Transverse colon (tissue), 4 donors: ENCODE measurements around the gene DOK7. TPM values are rescaled to one million over a fixed set of nuclear protein-coding genes. Genes with fewer than 3 reads are reported as not detected.

Source experiments
- DNase-seq: peaks from one replicate; pipeline ENCODE4 v3.0.0-alpha.2; 2019
- H3K27ac ChIP-seq, 4 donors: fragments of 200-600 bp; sonication (generic); 2 replicates each; pipeline ENCODE4 v1.5.1; 2016 to 2018; ENCODE audit warnings: inconsistent platforms in 4 of 4
- H3K27me3 ChIP-seq: fragments of 200-600 bp; sonication (generic); 2 replicates; pipeline ENCODE4 v1.5.1; 2017; ENCODE audit warnings: inconsistent platforms
- H3K36me3 ChIP-seq, 4 donors: fragments of 200-600 bp; sonication (generic); 2 replicates each; pipeline ENCODE4 v1.5.1; 2017 to 2019; ENCODE audit warnings: inconsistent platforms in 4 of 4
- H3K4me1 ChIP-seq, 4 donors: fragments of 200-600 bp; sonication (generic); 2 replicates each; pipeline ENCODE4 v1.5.1; 2017 to 2020; ENCODE audit warnings: inconsistent platforms in 4 of 4
- H3K4me3 ChIP-seq, 4 donors: fragments of 200-600 bp; sonication (generic); 1 replicate in 1 of 4; 2 replicates in 3 of 4; pipeline versions ENCODE4 v1.5.1 to v1.6.1; 2017 to 2019; ENCODE audit warnings: inconsistent platforms in 4 of 4
- H3K9me3 ChIP-seq, 2 donors: fragments of 200-600 bp; sonication (generic); 2 replicates each; pipeline ENCODE4 v1.5.1; 2017 to 2019; ENCODE audit warnings: inconsistent platforms in 2 of 2
- CTCF ChIP-seq, 5 experiments: fragments of 200-600 bp in 3 of 5; fragments of 450-650 bp in 2 of 5; sonication (generic) in 3 of 5; IDR thresholded peaks; 1 replicate in 2 of 5; 2 replicates in 3 of 5; pipeline ENCODE4 v1.5.1; 2016 to 2017; ENCODE audit warnings: antibody characterized with exemption in 5 of 5, inconsistent platforms in 3 of 5, mild to moderate bottlenecking in 2 of 5, moderate library complexity in 1 of 5
- EP300 ChIP-seq: sonication (generic); formaldehyde crosslinking; IDR thresholded peaks from one replicate; pipeline ENCODE4 v1.6.1; 2017; ENCODE audit warnings: antibody characterized with exemption, low read depth
- POLR2A ChIP-seq: fragments of 450-650 bp; IDR thresholded peaks from one replicate; pipeline ENCODE4 v1.6.1; 2016; ENCODE audit warnings: antibody characterized with exemption, mild to moderate bottlenecking, moderate library complexity
- POLR2AphosphoS5 ChIP-seq, 3 donors: sonication (generic); formaldehyde crosslinking; IDR thresholded peaks; one replicate each; pipeline ENCODE4 v1.6.1; 2016; ENCODE audit warnings: antibody characterized with exemption in 3 of 3
- WGBS, 2 donors: methylation state at CpG; one replicate each; pipeline ENCODE4 v1.1.5; 2018; ENCODE audit warnings: low coverage in 1 of 2; 5-methylcytosine and 5-hydroxymethylcytosine counted together
- in situ Hi-C, 4 donors: fragments of 200-750 bp; cut with MboI; loops; one replicate each; pipeline versions ENCODE4 v1.15.0 to v1.15.1; 2017; ENCODE audit warnings: low sequenced_read_pairs in 3 of 4, low pct_ligation_motif_present in 1 of 4, low pct_unique_long_range_greater_than_20kb in 1 of 4
- intact Hi-C: fragments of 100-400 bp; cut with DNase I; formaldehyde crosslinking; loops from one replicate; pipeline ENCODE4 v1.15.1; 2023; ENCODE audit warnings: low total_unique reads
- total RNA-seq, 4 donors: library from RNA; depleted of rRNA; stranded (reverse); fragments of >200 nt; gene quantifications; one replicate each; pipeline ENCODE4 v1.1.0, GENCODE V29; 2016

Gene DOK7
- total RNA-seq, 4 donors from 2014 or later, result 0.27 to 0.95 TPM; not detected in 2

- in situ Hi-C loops (no loop called here), intact Hi-C loops (no loop called here)
- Histone ChIP-seq H3K4me3 (no peak overlapping the region), H3K4me1 (no peaks in the 10 kb centered on the region), H3K9me3 (no peaks in the 10 kb centered on the region), H3K36me3 (peaks cover 0 to 8% (median 0%) of the 10 kb centered on the region in 4 donors), H3K27ac (no peak overlapping the region), H3K27me3 (peaks cover 10% of the 10 kb centered on the region)
- no peak for TF ChIP-seq CTCF (IDR thresholded peaks at IDR 0.05)
- TF ChIP-seq POLR2AphosphoS5 (IDR thresholded peaks at IDR 0.05), result no peak
- TF ChIP-seq POLR2A, result no peak
- no peak for TF ChIP-seq EP300
- WGBS, 2 donors, result 86% methylated on average over 28 of the region's 29 CpGs; no CpG with 5 or more reads in 1 of the 2 donors
- no peak for DNase-seq
Observed at GRCh38 chr4:3500634-3501101, 37.6 kb downstream of the DOK7 start.

DNA sequence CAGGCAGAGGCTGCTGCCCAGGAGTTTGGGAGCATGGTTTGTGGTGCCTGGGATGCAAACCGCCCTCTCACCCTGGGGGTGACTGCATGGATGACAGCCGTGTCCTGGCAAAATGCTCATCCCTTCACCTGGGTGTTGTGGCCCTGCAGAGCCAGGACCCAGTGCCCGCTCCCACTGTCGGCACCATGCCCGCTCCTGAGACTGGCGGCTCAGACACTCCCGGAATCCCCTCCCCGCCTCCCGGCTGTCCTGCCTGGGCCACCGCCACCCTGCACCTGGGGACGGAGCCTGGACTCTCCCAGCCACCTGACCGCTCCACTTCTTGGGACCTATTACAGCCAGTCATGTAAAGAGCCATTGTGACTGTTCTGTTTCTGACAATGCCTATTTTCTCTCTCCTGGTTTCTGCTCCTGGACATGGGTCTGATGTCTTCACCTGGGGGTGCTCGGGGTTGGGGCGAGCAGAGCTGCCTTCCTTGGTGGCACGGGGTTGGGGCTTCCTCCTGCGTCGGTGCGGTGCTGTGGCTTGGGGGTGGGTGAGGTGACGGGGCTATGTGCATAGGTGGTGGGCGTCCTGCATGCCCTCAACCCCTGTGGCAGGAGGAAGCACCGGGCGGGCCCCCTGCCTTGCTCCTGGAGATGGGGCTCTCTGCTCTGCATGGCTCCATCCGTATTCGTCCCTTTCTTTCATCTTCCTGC is 38.2 kb downstream of the DOK7 start:
- in situ Hi-C loops (no loop called here), intact Hi-C loops (no loop called here)
- Histone ChIP-seq H3K9me3 (no peaks in the 10 kb centered on the region), H3K4me1 (no peaks in the 10 kb centered on the region), H3K27ac (no peak overlapping the region), H3K4me3 (no peak overlapping the region), H3K36me3 (peaks cover 0 to 11% (median 0%) of the 10 kb centered on the region in 4 donors), H3K27me3 (peaks cover 4% of the 10 kb centered on the region)
- DNase-seq, result no peak
- 94% methylated on average over 23 of the region's 24 CpGs; no CpG with 5 or more reads in 1 of the 2 donors for WGBS, 2 donors
- TF ChIP-seq POLR2AphosphoS5 (IDR thresholded peaks at IDR 0.05) (no peak), EP300 (no peak), CTCF (IDR thresholded peaks at IDR 0.05) (no peak), POLR2A (no peak)

GRCh38 chr4:3501825-3502425 is 38.8 kb downstream of the DOK7 start:
- 94% methylated on average over 17 of the region's 19 CpGs; no CpG with 5 or more reads in 1 of the 2 donors for WGBS, 2 donors
- TF ChIP-seq POLR2A (no peak), EP300 (no peak), CTCF (IDR thresholded peaks at IDR 0.05) (no peak), POLR2AphosphoS5 (IDR thresholded peaks at IDR 0.05) (no peak)
- in situ Hi-C loops, result no loop called here
- H3K27me3 ChIP-seq, result no peaks in the 10 kb centered on the region
- no peaks in the 10 kb centered on the region for H3K4me1 ChIP-seq
- intact Hi-C loops, result no loop called here
- H3K36me3 ChIP-seq, result peaks cover 0 to 12% (median 3%) of the 10 kb centered on the region in 4 donors
- H3K27ac ChIP-seq, result no peak overlapping the region
- no peaks in the 10 kb centered on the region for H3K9me3 ChIP-seq
- no peak for DNase-seq
- H3K4me3 ChIP-seq, result no peak overlapping the region
